ENCODE data around the gene PLCB4. TPM values are rescaled to one million over a fixed set of nuclear protein-coding genes. Genes with fewer than 3 reads are reported as not detected.
A peak's percentile ranks its signal among the peaks of the same experiment; 100 is the strongest.

The PLCB4 gene
- total RNA-seq, 1 experiment from 2014 or later, result 10.1 TPM

DNA sequence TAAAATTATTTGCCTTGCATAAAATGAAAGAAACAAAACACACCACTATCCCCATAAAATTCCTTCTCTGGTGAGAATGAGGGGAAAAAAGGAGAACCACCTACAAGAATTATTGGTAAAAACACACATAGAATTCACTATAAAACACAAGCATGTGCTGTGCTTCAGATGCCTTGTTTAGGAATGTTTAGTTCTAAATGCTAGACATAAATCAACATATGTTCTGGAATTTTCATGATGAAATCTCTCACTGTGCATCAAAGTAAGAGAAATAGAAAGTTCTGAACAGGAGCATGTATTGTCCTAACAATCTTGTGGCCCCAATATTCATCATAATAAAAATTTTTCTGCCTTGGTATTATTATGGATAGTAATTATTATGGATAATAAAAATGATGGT, 111.0 kb downstream of the PLCB4 start:
- no peak for TF ChIP-seq CTCF (conservative IDR thresholded peaks at IDR 0.05)
- Mint-ChIP-seq H3K4me3 (no peak overlapping the region), H3K4me1 (peaks cover 31 to 34% of the 10 kb centered on the region in 2 experiments), H3K9me3 (no peaks in the 10 kb centered on the region), H3K27me3 (ENCODE audit: low read depth) (no peaks in the 10 kb centered on the region), H3K36me3 (ENCODE audit: insufficient read depth in 1 of 3, low read depth in 3 of 3) (peaks cover 2 to 13% (median 4%) of the 10 kb centered on the region in 3 experiments; a peak in 6 of 7 replicates), H3K27ac (peak overlapping the region in 2 of 3 experiments; percentile 32 to 92; a peak in 5 of 7 replicates)
- Histone ChIP-seq H2BK5ac (ENCODE audit: insufficient read length, low read length) (no peak overlapping the region), H3K56ac (ENCODE audit: insufficient read length, low read depth, low read length) (no peak overlapping the region), H3K79me1 (ENCODE audit: insufficient read depth, low read depth, low read length, poor library complexity, severe bottlenecking) (no peaks in the 10 kb centered on the region), H2BK12ac (ENCODE audit: insufficient read length, low read depth, low read length) (no peak overlapping the region), H2BK20ac (ENCODE audit: low read depth, low read length, poor library complexity, severe bottlenecking) (no peak overlapping the region), H2BK15ac (ENCODE audit: low read depth, low read length) (no peak overlapping the region), H3T11ph (ENCODE audit: low read length) (no peak overlapping the region), H3K23me2 (ENCODE audit: insufficient read length, low read depth, low read length, poor library complexity, severe bottlenecking) (no peaks in the 10 kb centered on the region), H2AFZ (ENCODE audit: low read length) (no peak overlapping the region), H3K4ac (ENCODE audit: low read depth, low read length) (no peak overlapping the region), H4K5ac (ENCODE audit: insufficient read length, low read depth, low read length) (no peak overlapping the region), H3K27me3 (ENCODE audit: insufficient read depth, low read length) (no peaks in the 10 kb centered on the region), H3K4me1 (ENCODE audit: insufficient read depth, low read length) (peaks cover 8% of the 10 kb centered on the region), H2AK5ac (ENCODE audit: insufficient read length, low read length) (no peak overlapping the region), H4K8ac (replicated peaks; ENCODE audit: insufficient read length, low read depth, low read length) (no peak overlapping the region), H3K9ac (ENCODE audit: extremely low read depth, insufficient read length, low read length) (no peak overlapping the region), H3K27ac (ENCODE audit: insufficient read length, low read depth, low read length) (no peak overlapping the region), H4K20me1 (ENCODE audit: control insufficient read depth, insufficient read depth, insufficient read length) (no peaks in the 10 kb centered on the region), H3K14ac (ENCODE audit: insufficient read depth, low read length) (no peak overlapping the region), H3K18ac (ENCODE audit: insufficient read length, low read depth, low read length) (no peak overlapping the region), H2BK120ac (ENCODE audit: low read depth, low read length, poor library complexity, severe bottlenecking) (no peak overlapping the region), H4K91ac (ENCODE audit: insufficient read length, low read depth, low read length) (no peak overlapping the region), H3K79me2 (ENCODE audit: insufficient read depth, low read length) (no peaks in the 10 kb centered on the region; the same call in 1 of the 2 replicates), H3K4me2 (ENCODE audit: insufficient read depth, insufficient read length, low read length) (no peak overlapping the region), H3K23ac (ENCODE audit: insufficient read length, low read depth, low read length) (no peak overlapping the region), H3K9me3 (ENCODE audit: control insufficient read depth, low read depth, low read length) (no peaks in the 10 kb centered on the region)
- no peak for DNase-seq
